CD8-positive, alpha-beta memory T cell (primary cell): ENCODE data around the gene FREM2. TPM values are rescaled to one million over a fixed set of nuclear protein-coding genes. Genes with fewer than 3 reads are reported as not detected.

Experiments
- CTCF ChIA-PET: fragments of 350-600 bp; sonication (Branson Sonifier 250); formaldehyde crosslinking; loops from one replicate; lab custom pipeline; 2021; ENCODE audit warnings: antibody characterized with exemption; lab: Charles Lee
- POLR2A ChIA-PET: fragments of 350-600 bp; sonication (Branson Sonifier 250); formaldehyde crosslinking; loops from one replicate; lab custom pipeline; 2021; ENCODE audit warnings: antibody characterized with exemption; lab: Charles Lee
- DNase-seq, 5 donors: peaks; one replicate each; pipeline versions ENCODE4 v3.0.0 to v3.0.0-alpha.2; 2020 to 2022; ENCODE audit warnings: mixed read lengths in 1 of 5
- H3K27ac ChIP-seq: one replicate; pipeline ENCODE4 v1.7.0; 2013; ENCODE audit warnings: low read depth, mild to moderate bottlenecking, low read length, moderate library complexity
- H3K27me3 ChIP-seq: 2 replicates; pipeline ENCODE4 v1.7.0; 2013; ENCODE audit warnings: low read length, mild to moderate bottlenecking; ENCODE audit not compliant: insufficient read depth, poor library complexity, severe bottlenecking
- H3K36me3 ChIP-seq: 2 replicates; pipeline ENCODE4 v1.7.0; 2013; ENCODE audit warnings: mild to moderate bottlenecking, low read length, moderate library complexity; ENCODE audit not compliant: insufficient read depth
- H3K4me1 ChIP-seq: 2 replicates; pipeline ENCODE4 v1.7.0; 2013; ENCODE audit warnings: mild to moderate bottlenecking, low read length, moderate library complexity; ENCODE audit not compliant: insufficient read depth
- H3K4me3 ChIP-seq: 2 replicates; pipeline ENCODE4 v1.7.0; 2013; ENCODE audit warnings: mild to moderate bottlenecking, low read length
- H3K9me3 ChIP-seq: 2 replicates; pipeline ENCODE4 v1.7.0; 2013; ENCODE audit warnings: mild to moderate bottlenecking, low read length
- H3K27ac Mint-ChIP-seq, 8 donors: one replicate each; pipeline ENCODE4 v1.8.0; 2020 to 2021; ENCODE audit warnings: mixed read lengths in 8 of 8, mild to moderate bottlenecking in 6 of 8, inconsistent platforms in 3 of 8, moderate library complexity in 3 of 8
- H3K27me3 Mint-ChIP-seq, 2 donors: one replicate each; pipeline ENCODE4 v1.8.0; 2020 to 2021; ENCODE audit warnings: mixed read lengths in 2 of 2, mild to moderate bottlenecking in 1 of 2, moderate library complexity in 1 of 2
- H3K36me3 Mint-ChIP-seq, 3 donors: one replicate each; pipeline ENCODE4 v1.8.0; 2020 to 2021; ENCODE audit warnings: mixed read lengths in 3 of 3, inconsistent platforms in 1 of 3, mild to moderate bottlenecking in 1 of 3
- H3K4me1 Mint-ChIP-seq, 3 donors: one replicate each; pipeline ENCODE4 v1.8.0; 2020 to 2021; ENCODE audit warnings: mixed read lengths in 3 of 3, inconsistent platforms in 1 of 3, mild to moderate bottlenecking in 1 of 3
- H3K4me3 Mint-ChIP-seq, 7 donors: one replicate each; pipeline ENCODE4 v1.8.0; 2020 to 2021; ENCODE audit warnings: mixed read lengths in 7 of 7, mild to moderate bottlenecking in 6 of 7, moderate library complexity in 4 of 7, inconsistent platforms in 2 of 7
- H3K9me3 Mint-ChIP-seq, 5 donors: one replicate each; pipeline ENCODE4 v1.8.0; 2020 to 2022; ENCODE audit warnings: mixed read lengths in 5 of 5, mild to moderate bottlenecking in 3 of 5, moderate library complexity in 2 of 5, inconsistent platforms in 1 of 5
- polyA plus RNA-seq: library from polyadenylated mRNA; unstranded; fragments of 300-500 nt; fragmentation: Illumina TruSeq; gene quantifications from one replicate; pipeline ENCODE4 v1.2.3, GENCODE V29; 2021
- total RNA-seq, 2 experiments: library from RNA; stranded (reverse); gene quantifications; one replicate each; pipeline ENCODE4 v1.2.3, GENCODE V29; 2021

FREM2 gene
- total and polyA plus RNA-seq, 3 experiments from 2014 or later, result not detected

- Histone ChIP-seq H3K9me3 (no peaks in the 10 kb centered on the region), H3K4me3 (no peak overlapping the region), H3K4me1 (no peaks in the 10 kb centered on the region), H3K27ac (no peak overlapping the region), H3K36me3 (no peaks in the 10 kb centered on the region), H3K27me3 (no peaks in the 10 kb centered on the region)
- Mint-ChIP-seq H3K4me3 (no peak overlapping the region), H3K9me3 (peaks cover 0 to 5% (median 0%) of the 10 kb centered on the region in 5 donors), H3K36me3 (no peaks in the 10 kb centered on the region), H3K27me3 (no peaks in the 10 kb centered on the region), H3K27ac (no peak overlapping the region), H3K4me1 (no peaks in the 10 kb centered on the region)
- POLR2A ChIA-PET, result no interaction called here
- CTCF ChIA-PET, result no interaction called here
- DNase-seq, result no peak
These were observed 6.8 kb downstream of the FREM2 start for GRCh38 chr13:38693641-38694040.

GRCh38 chr13:38697197-38697596, 10.3 kb downstream of the FREM2 start:
- no peak overlapping the region for H3K27ac ChIP-seq
- ChIA-PET CTCF (no interaction called here), POLR2A (no interaction called here)
- H3K4me1 ChIP-seq, result no peaks in the 10 kb centered on the region
- no peak overlapping the region for H3K4me3 Mint-ChIP-seq
- no peak overlapping the region for H3K27ac Mint-ChIP-seq
- peaks cover 0 to 5% (median 0%) of the 10 kb centered on the region in 5 donors for H3K9me3 Mint-ChIP-seq
- no peaks in the 10 kb centered on the region for H3K4me1 Mint-ChIP-seq
- H3K27me3 ChIP-seq, result no peaks in the 10 kb centered on the region
- no peaks in the 10 kb centered on the region for H3K9me3 ChIP-seq
- no peaks in the 10 kb centered on the region for H3K36me3 ChIP-seq
- DNase-seq, result no peak
- no peaks in the 10 kb centered on the region for H3K27me3 Mint-ChIP-seq
- no peaks in the 10 kb centered on the region for H3K36me3 Mint-ChIP-seq
- H3K4me3 ChIP-seq, result no peak overlapping the region

- Histone ChIP-seq H3K27me3 (no peaks in the 10 kb centered on the region), H3K27ac (no peak overlapping the region), H3K4me1 (no peaks in the 10 kb centered on the region), H3K36me3 (no peaks in the 10 kb centered on the region), H3K9me3 (no peaks in the 10 kb centered on the region), H3K4me3 (no peak overlapping the region)
- H3K4me3 Mint-ChIP-seq, result no peak overlapping the region
- peaks cover 0 to 5% (median 0%) of the 10 kb centered on the region in 5 donors for H3K9me3 Mint-ChIP-seq
- ChIA-PET CTCF (no interaction called here), POLR2A (no interaction called here)
- H3K27me3 Mint-ChIP-seq, result no peaks in the 10 kb centered on the region
- no peaks in the 10 kb centered on the region for H3K36me3 Mint-ChIP-seq
- no peak overlapping the region for H3K27ac Mint-ChIP-seq
- no peaks in the 10 kb centered on the region for H3K4me1 Mint-ChIP-seq
- no peak for DNase-seq
These were observed 10.9 kb downstream of the FREM2 start for GRCh38 chr13:38697628-38698333.

- Histone ChIP-seq H3K27me3 (no peaks in the 10 kb centered on the region), H3K4me1 (no peaks in the 10 kb centered on the region), H3K27ac (no peak overlapping the region), H3K9me3 (no peaks in the 10 kb centered on the region), H3K36me3 (no peaks in the 10 kb centered on the region), H3K4me3 (no peak overlapping the region)
- Mint-ChIP-seq H3K4me1 (no peaks in the 10 kb centered on the region), H3K9me3 (peaks cover 0 to 5% (median 0%) of the 10 kb centered on the region in 5 donors), H3K4me3 (no peak overlapping the region), H3K27me3 (no peaks in the 10 kb centered on the region), H3K36me3 (no peaks in the 10 kb centered on the region), H3K27ac (no peak overlapping the region)
- POLR2A ChIA-PET, result no interaction called here
- CTCF ChIA-PET, result no interaction called here
- DNase-seq, result no peak
These were observed 13.2 kb downstream of the FREM2 start for GRCh38 chr13:38700051-38700450.

- peaks cover 0 to 2% (median 0%) of the 10 kb centered on the region in 5 donors for H3K9me3 Mint-ChIP-seq
- no peak overlapping the region for H3K4me3 Mint-ChIP-seq
- H3K27ac ChIP-seq, result no peak overlapping the region
- no peaks in the 10 kb centered on the region for H3K27me3 Mint-ChIP-seq
- H3K4me1 ChIP-seq, result no peaks in the 10 kb centered on the region
- no peak overlapping the region for H3K4me3 ChIP-seq
- H3K36me3 Mint-ChIP-seq, result no peaks in the 10 kb centered on the region
- ChIA-PET CTCF (no interaction called here), POLR2A (no interaction called here)
- H3K36me3 ChIP-seq, result no peaks in the 10 kb centered on the region
- DNase-seq, result no peak
- H3K27ac Mint-ChIP-seq, result no peak overlapping the region
- no peaks in the 10 kb centered on the region for H3K27me3 ChIP-seq
- no peaks in the 10 kb centered on the region for H3K9me3 ChIP-seq
- H3K4me1 Mint-ChIP-seq, result no peaks in the 10 kb centered on the region
These were observed 15.8 kb downstream of the FREM2 start for GRCh38 chr13:38702669-38703068.

GRCh38 chr13:38703255-38703654, 16.4 kb downstream of the FREM2 start:
- H3K4me3 ChIP-seq, result no peak overlapping the region
- no peaks in the 10 kb centered on the region for H3K4me1 ChIP-seq
- no peaks in the 10 kb centered on the region for H3K9me3 ChIP-seq
- Mint-ChIP-seq H3K36me3 (no peaks in the 10 kb centered on the region), H3K9me3 (peaks cover 0 to 4% (median 0%) of the 10 kb centered on the region in 5 donors), H3K4me1 (no peaks in the 10 kb centered on the region), H3K27ac (no peak overlapping the region), H3K27me3 (no peaks in the 10 kb centered on the region), H3K4me3 (no peak overlapping the region)
- ChIA-PET POLR2A (no interaction called here), CTCF (no interaction called here)
- H3K27me3 ChIP-seq, result no peaks in the 10 kb centered on the region
- H3K27ac ChIP-seq, result no peak overlapping the region
- H3K36me3 ChIP-seq, result no peaks in the 10 kb centered on the region
- no peak for DNase-seq

- Mint-ChIP-seq H3K27me3 (no peaks in the 10 kb centered on the region), H3K27ac (no peak overlapping the region), H3K9me3 (peaks cover 0 to 4% (median 2%) of the 10 kb centered on the region in 5 donors), H3K36me3 (no peaks in the 10 kb centered on the region), H3K4me1 (no peaks in the 10 kb centered on the region), H3K4me3 (no peak overlapping the region)
- H3K4me3 ChIP-seq, result no peak overlapping the region
- CTCF ChIA-PET, result no interaction called here
- no peaks in the 10 kb centered on the region for H3K4me1 ChIP-seq
- POLR2A ChIA-PET, result no interaction called here
- H3K27ac ChIP-seq, result no peak overlapping the region
- no peak for DNase-seq
- H3K9me3 ChIP-seq, result no peaks in the 10 kb centered on the region
- no peaks in the 10 kb centered on the region for H3K36me3 ChIP-seq
- H3K27me3 ChIP-seq, result no peaks in the 10 kb centered on the region
These were observed 18.5 kb downstream of the FREM2 start for GRCh38 chr13:38705365-38705764.

GRCh38 chr13:38707460-38707859, 20.6 kb downstream of the FREM2 start:
- no peaks in the 10 kb centered on the region for H3K27me3 ChIP-seq
- no peak overlapping the region for H3K27ac Mint-ChIP-seq
- ChIA-PET POLR2A (no interaction called here), CTCF (no interaction called here)
- H3K4me1 ChIP-seq, result no peaks in the 10 kb centered on the region
- H3K9me3 Mint-ChIP-seq, result peaks cover 0 to 4% (median 2%) of the 10 kb centered on the region in 5 donors
- no peaks in the 10 kb centered on the region for H3K36me3 ChIP-seq
- H3K9me3 ChIP-seq, result no peaks in the 10 kb centered on the region
- H3K4me3 Mint-ChIP-seq, result no peak overlapping the region
- no peaks in the 10 kb centered on the region for H3K36me3 Mint-ChIP-seq
- H3K27me3 Mint-ChIP-seq, result no peaks in the 10 kb centered on the region
- no peak for DNase-seq
- H3K27ac ChIP-seq, result no peak overlapping the region
- no peaks in the 10 kb centered on the region for H3K4me1 Mint-ChIP-seq
- H3K4me3 ChIP-seq, result no peak overlapping the region
